ENCODE data around the gene SLC6A6.

DNA sequence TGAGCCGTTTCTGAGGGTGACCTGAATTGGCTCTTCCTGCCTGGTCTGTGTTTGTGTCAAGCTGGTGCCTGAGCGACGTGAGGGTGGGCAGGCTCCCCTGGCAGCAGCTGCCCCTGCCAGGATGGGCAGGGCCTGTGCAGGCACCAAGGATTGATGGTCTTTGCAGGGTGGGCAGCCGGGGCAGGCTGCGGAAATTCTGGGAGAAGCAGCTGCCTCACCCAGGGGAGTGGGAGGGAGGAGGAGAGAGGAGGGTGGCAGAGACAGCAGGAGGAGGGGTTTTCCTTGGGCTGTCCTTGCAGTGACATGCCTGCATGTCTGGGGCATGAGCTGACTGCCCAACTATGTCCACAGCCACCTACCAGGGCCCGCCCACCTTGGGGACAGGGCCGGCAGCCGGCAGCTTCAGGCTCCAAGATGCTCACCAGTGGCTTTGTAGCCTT, 27.9 kb upstream of the SLC6A6 start:
- TF ChIP-seq, protein P1, sequence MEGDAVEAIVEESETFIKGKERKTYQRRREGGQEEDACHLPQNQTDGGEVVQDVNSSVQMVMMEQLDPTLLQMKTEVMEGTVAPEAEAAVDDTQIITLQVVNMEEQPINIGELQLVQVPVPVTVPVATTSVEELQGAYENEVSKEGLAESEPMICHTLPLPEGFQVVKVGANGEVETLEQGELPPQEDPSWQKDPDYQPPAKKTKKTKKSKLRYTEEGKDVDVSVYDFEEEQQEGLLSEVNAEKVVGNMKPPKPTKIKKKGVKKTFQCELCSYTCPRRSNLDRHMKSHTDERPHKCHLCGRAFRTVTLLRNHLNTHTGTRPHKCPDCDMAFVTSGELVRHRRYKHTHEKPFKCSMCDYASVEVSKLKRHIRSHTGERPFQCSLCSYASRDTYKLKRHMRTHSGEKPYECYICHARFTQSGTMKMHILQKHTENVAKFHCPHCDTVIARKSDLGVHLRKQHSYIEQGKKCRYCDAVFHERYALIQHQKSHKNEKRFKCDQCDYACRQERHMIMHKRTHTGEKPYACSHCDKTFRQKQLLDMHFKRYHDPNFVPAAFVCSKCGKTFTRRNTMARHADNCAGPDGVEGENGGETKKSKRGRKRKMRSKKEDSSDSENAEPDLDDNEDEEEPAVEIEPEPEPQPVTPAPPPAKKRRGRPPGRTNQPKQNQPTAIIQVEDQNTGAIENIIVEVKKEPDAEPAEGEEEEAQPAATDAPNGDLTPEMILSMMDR (IDR thresholded peaks at IDR 0.05): no peak
- no peak for TF ChIP-seq POLR2A (IDR thresholded peaks at IDR 0.05)

Measured in lower leg skin (tissue), 3 donors.